Esophagus (tissue), 2 donors: ENCODE results near the gene ALPK1. TPM values are rescaled to one million over a fixed set of nuclear protein-coding genes. Genes with fewer than 3 reads are reported as not detected.

Experiments used
- H3K27ac ChIP-seq, 2 donors: one replicate each; pipeline ENCODE4 v1.5.1; 2013; ENCODE audit warnings: low read depth in 2 of 2, mild to moderate bottlenecking in 2 of 2, inconsistent platforms in 1 of 2, low read length in 1 of 2, moderate library complexity in 1 of 2
- H3K27me3 ChIP-seq, 2 donors: one replicate each; pipeline ENCODE4 v1.6.1; 2013; ENCODE audit warnings: low read length in 2 of 2, control low read depth in 1 of 2, mild to moderate bottlenecking in 1 of 2; ENCODE audit not compliant: insufficient read depth in 2 of 2, control insufficient read depth in 1 of 2
- H3K36me3 ChIP-seq, 2 donors: one replicate each; pipeline ENCODE4 v1.6.1; 2013; ENCODE audit warnings: low read length in 1 of 2; ENCODE audit not compliant: control insufficient read depth in 2 of 2, insufficient read depth in 2 of 2
- H3K4me1 ChIP-seq, 2 donors: one replicate each; pipeline ENCODE4 v1.6.1; 2013; ENCODE audit warnings: low read length in 1 of 2; ENCODE audit not compliant: control insufficient read depth in 2 of 2, insufficient read depth in 2 of 2
- H3K4me3 ChIP-seq, 2 donors: one replicate each; pipeline ENCODE4 v1.5.1; 2013; ENCODE audit warnings: low read length in 2 of 2, mild to moderate bottlenecking in 2 of 2, low read depth in 1 of 2, moderate library complexity in 1 of 2
- H3K9me3 ChIP-seq, 2 donors: one replicate each; pipeline ENCODE4 v1.6.1; 2013; ENCODE audit warnings: mild to moderate bottlenecking in 2 of 2, low read depth in 1 of 2, low read length in 1 of 2, moderate library complexity in 1 of 2; ENCODE audit not compliant: control insufficient read depth in 2 of 2, insufficient read depth in 1 of 2
- WGBS, 2 donors: extraction: QIAGEN DNeasy Blood & Tissue Kit; methylation state at CpG; one replicate each; pipeline ENCODE4 v1.1.7; 2013; 5-methylcytosine and 5-hydroxymethylcytosine counted together
- polyA plus RNA-seq, 2 donors: library from polyadenylated mRNA; stranded (reverse); fragments of 200-250 nt; gene quantifications; one replicate each; pipeline ENCODE4 v1.2.3, GENCODE V29; 2013
- donor health status: healthy with polysubstance abuse.
- donor health status: Bipolar disorder and iron deficiency.

The ALPK1 gene
- polyA plus RNA-seq, 2 donors, result 4.2 to 6.3 TPM

- Histone ChIP-seq H3K4me1 (no peaks in the 10 kb centered on the region), H3K9me3 (no peaks in the 10 kb centered on the region), H3K27me3 (no peaks in the 10 kb centered on the region), H3K27ac (no peak overlapping the region), H3K4me3 (no peak overlapping the region), H3K36me3 (peaks cover 0 to 2% of the 10 kb centered on the region in 2 donors)
- 32 to 39% methylated on average over 4 of the region's 4 CpGs for WGBS, 2 donors
Measured at GRCh38 chr4:112321776-112322684, 24.9 kb downstream of the ALPK1 start.

GRCh38 chr4:112322866-112323265 lies 25.7 kb downstream of the ALPK1 start:
- Histone ChIP-seq H3K4me1 (no peaks in the 10 kb centered on the region), H3K27me3 (no peaks in the 10 kb centered on the region)
- WGBS, 2 donors, result 97 to 98% methylated on average over 3 of the region's 3 CpGs

DNA sequence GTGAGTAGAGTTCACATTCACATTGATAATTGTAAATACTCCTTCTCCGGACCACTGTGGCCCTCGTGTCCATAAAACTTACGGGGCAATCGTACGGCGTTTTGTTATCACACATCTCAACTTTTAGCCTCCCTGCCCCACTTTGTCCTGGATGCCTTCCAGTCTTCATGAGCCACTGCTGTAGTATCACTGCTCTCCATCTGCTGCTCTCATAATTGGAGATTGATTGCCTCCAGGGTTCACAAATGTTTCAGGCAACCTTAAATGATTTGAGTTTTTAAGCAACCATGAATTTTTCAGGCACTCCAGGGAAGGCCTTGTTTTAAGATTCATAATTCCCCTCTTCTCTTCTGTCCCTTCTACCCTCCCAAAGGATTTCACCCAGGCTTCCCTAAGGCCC lies 28.4 kb downstream of the ALPK1 start:
- WGBS, 2 donors, result 92 to 94% methylated on average over 6 of the region's 6 CpGs
- Histone ChIP-seq H3K4me3 (no peak overlapping the region), H3K27me3 (no peaks in the 10 kb centered on the region), H3K4me1 (no peaks in the 10 kb centered on the region), H3K36me3 (peaks cover 2 to 4% of the 10 kb centered on the region in 2 donors), H3K9me3 (no peaks in the 10 kb centered on the region), H3K27ac (no peak overlapping the region)

More at GRCh38 chr4:112322866-112323265, 25.7 kb downstream of the ALPK1 start:
- Histone ChIP-seq H3K9me3 (no peaks in the 10 kb centered on the region), H3K4me3 (no peak overlapping the region), H3K27ac (no peak overlapping the region), H3K36me3 (peaks cover 0 to 2% of the 10 kb centered on the region in 2 donors)

DNA sequence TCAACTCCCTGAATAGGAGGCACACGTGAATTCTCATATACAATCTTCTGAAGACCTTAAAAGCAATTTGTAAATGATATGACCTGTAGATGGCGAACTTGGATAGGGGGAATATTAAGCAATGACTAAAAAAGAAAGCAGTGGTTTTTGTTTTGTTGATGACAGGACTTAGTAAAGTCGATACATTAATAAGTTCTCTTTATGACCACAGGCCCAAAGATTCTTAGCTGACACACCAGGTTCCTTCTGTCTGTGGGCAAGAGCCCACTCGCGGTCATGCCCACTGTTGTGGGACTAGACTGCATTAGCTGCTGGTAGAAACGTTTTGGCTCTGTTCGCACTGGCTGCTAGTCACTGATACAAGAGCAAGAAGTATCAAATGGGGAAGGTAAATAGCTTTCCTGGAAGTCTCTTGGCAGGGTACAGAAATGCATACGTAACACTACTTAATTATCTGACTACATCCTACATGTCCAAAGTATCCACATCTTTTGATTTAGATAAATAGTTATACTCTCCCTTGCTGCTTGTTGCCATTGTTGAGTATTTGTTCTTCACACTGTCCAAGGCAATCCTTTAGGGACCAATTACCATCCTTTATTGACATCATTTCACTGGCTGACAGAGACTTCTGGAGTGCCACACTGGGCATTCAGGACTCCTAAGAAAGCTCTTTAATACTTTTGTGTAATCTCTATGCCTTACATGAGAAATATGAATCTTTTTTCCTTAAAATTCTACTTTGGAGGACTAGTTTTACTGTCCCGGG lies 31.0 kb downstream of the ALPK1 start:
- no peaks in the 10 kb centered on the region for H3K9me3 ChIP-seq
- no peak overlapping the region for H3K27ac ChIP-seq
- WGBS, 2 donors, result 60 to 64% methylated on average over 9 of the region's 9 CpGs
- H3K27me3 ChIP-seq, result no peaks in the 10 kb centered on the region
- H3K4me1 ChIP-seq, result no peaks in the 10 kb centered on the region
- peaks cover 2 to 4% of the 10 kb centered on the region in 2 donors for H3K36me3 ChIP-seq
- H3K4me3 ChIP-seq, result no peak overlapping the region

DNA sequence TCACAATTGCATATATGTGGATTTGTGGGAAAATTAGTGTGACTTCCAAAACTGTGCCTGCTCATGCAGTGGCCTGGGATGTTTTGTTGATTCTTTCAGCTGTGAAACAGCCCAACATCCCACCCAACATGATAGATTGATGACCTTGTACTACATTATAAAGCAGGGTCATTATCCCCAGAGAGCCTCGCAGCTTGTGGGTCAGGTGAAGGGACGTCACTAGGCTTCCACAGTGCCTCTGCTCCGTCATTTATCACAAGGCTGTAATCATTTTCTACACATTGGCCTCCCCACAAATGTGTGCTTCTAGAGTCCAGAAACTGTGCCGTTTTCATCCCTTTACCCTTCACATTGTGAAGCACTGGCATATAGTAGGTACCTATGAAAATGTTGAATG lies 31.6 kb downstream of the ALPK1 start:
- WGBS, 2 donors, result 92% methylated on average over 4 of the region's 4 CpGs
- Histone ChIP-seq H3K4me3 (no peak overlapping the region), H3K27me3 (no peaks in the 10 kb centered on the region), H3K27ac (no peak overlapping the region), H3K9me3 (no peaks in the 10 kb centered on the region), H3K4me1 (no peaks in the 10 kb centered on the region), H3K36me3 (peaks cover 2 to 4% of the 10 kb centered on the region in 2 donors)

DNA sequence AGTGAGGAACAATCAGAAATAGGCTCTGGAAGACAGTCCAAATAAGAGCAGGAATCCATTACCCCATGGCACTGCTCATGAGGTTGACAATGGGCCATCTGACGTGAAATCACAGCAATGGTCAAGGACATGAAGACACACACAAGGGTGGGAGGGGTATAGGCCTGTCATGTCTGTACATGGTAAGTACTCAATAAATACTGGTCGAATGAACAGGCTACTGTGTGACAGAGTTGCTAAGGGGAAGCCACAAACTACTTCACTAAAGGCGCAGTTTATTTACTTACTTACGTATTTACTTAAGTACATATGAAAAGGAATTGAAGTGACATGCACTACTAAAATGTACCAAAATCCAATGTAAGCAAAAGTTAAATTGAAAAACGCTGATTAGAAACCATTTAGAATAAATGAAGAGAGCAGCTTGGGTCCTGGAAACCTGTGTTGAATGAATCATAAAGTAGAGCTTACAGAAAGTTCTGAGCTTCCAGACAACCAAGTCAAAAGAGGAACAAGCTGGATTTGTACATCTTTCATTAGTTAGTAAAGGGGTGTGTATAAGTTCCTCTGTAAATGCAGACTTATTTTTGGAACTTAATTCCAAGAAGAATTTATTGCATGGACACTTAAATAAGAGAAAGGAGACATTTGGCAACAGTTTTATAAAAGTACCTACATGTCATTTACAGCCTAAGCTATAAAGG lies 32.7 kb downstream of the ALPK1 start:
- H3K4me3 ChIP-seq, result no peak overlapping the region
- peaks cover 2 to 4% of the 10 kb centered on the region in 2 donors for H3K36me3 ChIP-seq
- H3K4me1 ChIP-seq, result no peaks in the 10 kb centered on the region
- no peaks in the 10 kb centered on the region for H3K9me3 ChIP-seq
- WGBS, 2 donors, result 76 to 84% methylated on average over 5 of the region's 5 CpGs
- H3K27ac ChIP-seq, result no peak overlapping the region
- no peaks in the 10 kb centered on the region for H3K27me3 ChIP-seq

- 91 to 94% methylated on average over 4 of the region's 4 CpGs for WGBS, 2 donors
- Histone ChIP-seq H3K36me3 (peaks cover 2 to 4% of the 10 kb centered on the region in 2 donors), H3K9me3 (no peaks in the 10 kb centered on the region), H3K4me1 (no peaks in the 10 kb centered on the region), H3K27ac (no peak overlapping the region), H3K4me3 (no peak overlapping the region), H3K27me3 (no peaks in the 10 kb centered on the region)
Measured at GRCh38 chr4:112330921-112331320, 33.8 kb downstream of the ALPK1 start.

- H3K27me3 ChIP-seq, result no peaks in the 10 kb centered on the region
- H3K9me3 ChIP-seq, result no peaks in the 10 kb centered on the region
- H3K4me1 ChIP-seq, result no peaks in the 10 kb centered on the region
- H3K4me3 ChIP-seq, result no peak overlapping the region
- H3K27ac ChIP-seq, result no peak overlapping the region
- peaks cover 0 to 4% of the 10 kb centered on the region in 2 donors for H3K36me3 ChIP-seq
Measured at GRCh38 chr4:112332398-112332797, 35.2 kb downstream of the ALPK1 start.

DNA sequence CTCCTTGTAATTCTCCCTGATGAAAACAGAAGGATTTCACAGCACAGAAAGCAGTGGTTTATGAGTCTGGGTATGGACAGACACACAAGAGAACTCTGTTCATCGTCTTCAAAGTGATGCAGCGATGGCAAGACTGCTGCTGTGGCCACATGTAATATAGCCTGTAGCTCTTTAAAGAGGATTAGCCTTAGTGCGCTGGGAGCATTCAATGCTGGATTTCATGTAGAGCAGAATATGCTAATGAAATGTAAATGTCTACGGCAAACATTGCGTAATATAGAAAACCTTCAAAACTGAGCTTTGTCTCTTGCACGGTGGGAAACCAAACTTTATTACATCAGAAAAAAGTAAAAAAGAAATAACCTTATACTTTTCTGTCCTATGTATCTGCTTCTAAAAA lies 42.9 kb downstream of the ALPK1 start:
- H3K9me3 ChIP-seq, result no peaks in the 10 kb centered on the region
- H3K36me3 ChIP-seq, result no peaks in the 10 kb centered on the region
- no peak overlapping the region for H3K4me3 ChIP-seq
- no peaks in the 10 kb centered on the region for H3K27me3 ChIP-seq
- H3K4me1 ChIP-seq, result no peaks in the 10 kb centered on the region
- 88 to 91% methylated on average over 6 of the region's 6 CpGs for WGBS, 2 donors
- H3K27ac ChIP-seq, result no peak overlapping the region
